Renal cortex interstitium (tissue), 11 donors: ENCODE data around the gene NT5C1A. TPM values are rescaled to one million over a fixed set of nuclear protein-coding genes. Genes with fewer than 3 reads are reported as not detected.

Source experiments
- DNase-seq, 11 donors: peaks; one replicate each; pipeline ENCODE4 v3.0.0-alpha.2; 2013; ENCODE audit warnings: low read depth in 9 of 11, low spot score in 4 of 11; ENCODE audit errors: extremely low read depth in 1 of 11
- polyA plus RNA-seq, 3 donors: library from polyadenylated mRNA; unstranded; fragments of 120-200 nt; gene quantifications; one replicate each; pipeline ENCODE4 v1.2.1, GENCODE V29; 2013; ENCODE audit not compliant: insufficient read length in 3 of 3

Gene NT5C1A
- polyA plus RNA-seq, 3 donors = 0.18 to 0.30 TPM; not detected in 1

DNA sequence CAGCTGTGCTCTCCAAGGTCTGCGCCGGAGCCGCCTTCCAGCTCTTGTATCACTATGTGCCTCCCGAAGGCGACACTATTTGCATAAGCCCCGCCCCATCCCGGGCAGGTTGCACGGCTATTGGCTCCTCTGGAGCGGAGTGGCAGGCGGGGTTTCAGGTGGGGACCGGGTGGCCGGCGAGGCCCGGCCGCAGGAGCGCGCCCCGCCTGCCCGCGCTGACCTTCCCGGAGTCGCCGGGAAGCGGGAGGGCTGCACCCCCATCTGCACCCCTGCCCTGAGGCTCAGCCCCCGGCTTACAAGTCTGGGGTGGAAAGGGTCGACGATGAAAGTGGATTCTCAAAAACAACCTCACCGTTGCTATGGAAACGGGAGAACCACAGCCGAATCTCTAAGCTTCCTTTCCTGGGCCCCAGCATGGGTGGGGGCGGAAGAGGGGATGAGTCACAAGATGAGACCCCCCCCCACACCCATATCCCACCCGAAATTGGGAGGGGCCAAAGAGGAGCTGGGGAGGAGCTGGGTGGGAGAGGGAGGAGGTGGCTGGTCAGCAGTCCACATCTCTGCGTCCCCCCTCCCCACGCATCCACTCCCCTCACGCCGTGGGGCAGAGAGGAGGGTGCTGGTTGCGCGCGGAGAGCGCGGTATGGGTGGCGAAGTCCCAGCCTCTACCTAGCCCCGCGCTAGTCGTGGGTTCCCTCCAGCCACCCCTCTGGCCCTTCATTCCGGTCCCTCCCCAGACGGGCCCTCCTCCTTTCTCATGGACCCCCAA lies 19.7 kb upstream of the NT5C1A start, which contains the start of gene HPCAL4:
HPCAL4 (minus strand) TSS at position 51 of the 769 bp plus-strand sequence. CDS start 6,830 bp downstream, outside the sequence.
- peak; percentile 61 to 89 (median 83) for DNase-seq

DNA sequence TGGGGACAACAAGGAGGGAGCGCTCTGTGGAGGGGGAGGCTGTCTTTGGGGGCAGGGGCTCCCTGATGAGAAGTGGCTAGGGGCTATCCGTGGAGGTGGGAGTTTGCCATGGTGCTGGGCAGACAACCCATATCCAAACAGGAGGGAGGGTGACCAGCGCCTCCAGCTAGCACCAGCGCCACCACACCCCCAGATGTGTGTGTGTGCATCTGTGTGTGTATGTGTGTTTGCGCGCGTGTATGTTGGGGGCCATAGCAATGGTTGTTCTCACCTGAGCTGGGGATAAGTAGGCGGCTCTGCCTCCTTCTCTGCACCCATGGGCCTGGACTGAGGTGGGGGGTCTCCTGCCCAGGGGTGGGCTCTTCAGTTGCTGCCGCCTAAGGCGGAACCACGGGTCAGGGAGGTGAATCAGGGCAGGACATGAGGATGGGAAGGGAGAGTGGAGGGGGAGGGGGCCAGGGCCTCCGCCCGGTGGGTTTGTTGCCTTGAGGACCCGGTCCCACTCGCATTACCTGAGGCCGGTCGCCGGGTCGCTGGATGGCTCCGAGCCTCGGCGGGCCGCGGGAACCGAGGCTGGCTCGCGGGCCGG lies 19.0 kb upstream of the NT5C1A start:
- DNase-seq = no peak

- no peak for DNase-seq
Measured at GRCh38 chr1:39690225-39690624, 18.3 kb upstream of the NT5C1A start.

DNA sequence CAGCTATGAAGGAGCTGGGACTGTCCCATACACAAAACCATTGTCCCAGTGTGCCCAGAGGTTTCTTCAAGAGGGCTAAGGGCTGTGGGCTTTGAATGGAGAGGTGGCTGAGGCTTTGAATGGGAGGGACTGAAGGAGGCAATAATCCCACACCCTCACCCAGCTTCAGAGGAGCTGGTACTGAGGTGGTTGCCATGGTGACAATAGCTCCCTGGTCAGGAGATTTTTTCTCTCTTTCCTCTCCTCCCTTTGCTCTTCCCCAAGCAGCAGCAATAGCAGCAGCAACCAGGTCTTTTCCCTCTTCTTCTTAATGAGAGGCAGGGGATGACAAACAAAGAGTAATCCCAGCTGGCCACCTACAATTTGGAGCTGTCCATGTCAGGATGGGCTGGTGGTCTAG lies 17.7 kb upstream of the NT5C1A start:
- DNase-seq = no peak

- DNase-seq = no peak
Measured at GRCh38 chr1:39689214-39689613, 17.3 kb upstream of the NT5C1A start.

DNA sequence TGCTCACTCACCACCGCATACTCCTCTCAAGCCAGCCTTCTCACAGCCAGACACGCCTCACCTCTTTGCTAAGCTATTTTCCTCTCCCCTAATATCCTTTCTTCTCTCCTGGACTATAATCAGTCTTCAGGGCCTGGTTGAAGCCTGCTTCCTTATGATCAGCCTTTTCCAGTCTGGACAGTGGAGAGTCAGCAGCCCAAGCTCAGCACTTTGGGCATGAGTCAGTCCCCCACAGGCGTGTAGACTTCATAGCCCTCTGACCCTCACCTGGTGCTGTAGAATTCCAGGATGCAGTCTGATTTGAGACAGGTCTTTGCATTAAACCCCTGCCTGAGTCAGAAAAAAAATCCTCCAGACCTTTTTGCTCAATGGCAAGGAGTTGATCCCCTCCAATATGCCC lies 16.8 kb upstream of the NT5C1A start:
- DNase-seq = no peak

- no peak for DNase-seq
Measured at GRCh38 chr1:39687243-39687642, 15.3 kb upstream of the NT5C1A start.

GRCh38 chr1:39685071-39685470 lies 13.2 kb upstream of the NT5C1A start:
- DNase-seq = no peak

GRCh38 chr1:39684313-39684664 lies 12.4 kb upstream of the NT5C1A start:
- DNase-seq = no peak

GRCh38 chr1:39683591-39684312 lies 11.8 kb upstream of the NT5C1A start:
- DNase-seq = no peak

- DNase-seq = no peak
Measured at GRCh38 chr1:39681999-39682398, 10.1 kb upstream of the NT5C1A start.

DNA sequence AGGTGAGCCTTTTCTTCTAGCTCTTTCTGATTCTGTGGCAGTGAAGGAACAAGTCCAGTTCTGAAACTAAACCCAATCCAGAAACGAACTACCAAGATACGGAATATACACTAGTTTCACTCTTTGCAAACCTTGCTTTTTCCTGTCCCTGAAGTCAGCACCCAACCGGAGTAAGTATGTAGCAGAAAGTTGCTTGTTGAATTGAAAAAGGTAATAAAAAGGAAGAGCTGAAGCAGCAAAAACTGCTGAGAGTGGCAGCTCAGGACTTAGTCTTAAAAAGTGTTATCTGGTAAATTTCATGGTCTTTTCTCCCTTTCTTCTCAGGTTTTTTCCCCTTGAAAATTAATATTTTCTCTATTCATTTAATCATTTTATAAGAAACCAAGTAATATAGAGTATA lies 9.4 kb upstream of the NT5C1A start:
- no peak for DNase-seq

DNA sequence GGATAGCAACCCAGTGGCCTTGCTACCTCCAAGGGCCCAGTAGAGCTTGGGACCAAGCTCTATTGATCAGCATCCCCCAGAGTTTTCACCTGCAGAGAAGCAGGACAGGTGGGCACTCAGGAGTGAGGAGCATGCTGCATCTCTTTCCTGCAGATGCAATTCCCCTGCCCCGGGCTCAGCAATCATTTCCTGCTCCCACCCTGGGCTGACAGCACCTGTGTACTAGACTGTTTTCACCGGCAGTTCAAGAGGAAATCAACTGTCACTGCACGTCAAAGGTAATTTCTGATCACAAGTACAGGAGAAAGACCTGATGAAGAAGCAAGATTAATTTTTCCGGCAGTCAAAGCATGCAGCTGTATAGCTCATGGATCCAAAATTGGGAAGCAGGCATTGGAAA lies 8.8 kb upstream of the NT5C1A start:
- no peak for DNase-seq

GRCh38 chr1:39679821-39680220 lies 7.9 kb upstream of the NT5C1A start:
- DNase-seq = no peak

DNA sequence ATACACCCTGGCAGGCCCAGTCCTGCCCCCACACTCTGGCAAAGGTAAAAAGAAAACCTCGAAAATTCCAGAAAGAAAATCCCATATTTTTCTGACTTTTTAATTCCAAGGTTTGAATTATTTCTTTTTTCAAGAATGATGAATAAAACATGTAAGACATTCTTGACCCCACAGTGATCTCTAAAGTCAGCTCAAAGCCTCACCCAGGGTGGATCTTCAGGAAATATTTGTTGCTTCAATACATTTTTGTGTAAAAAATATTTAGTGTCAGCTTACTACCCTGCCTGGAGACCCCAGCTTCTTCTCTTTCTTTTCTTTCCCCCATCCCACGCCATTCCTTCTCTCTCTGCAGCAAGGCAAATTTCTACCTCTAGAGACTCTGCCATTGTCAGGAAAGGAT lies 7.0 kb upstream of the NT5C1A start:
- no peak for DNase-seq

GRCh38 chr1:39677645-39678044 lies 5.7 kb upstream of the NT5C1A start:
- DNase-seq = no peak

- DNase-seq = no peak
Measured at GRCh38 chr1:39676948-39677548, 5.1 kb upstream of the NT5C1A start.

GRCh38 chr1:39675220-39675619 lies 3.3 kb upstream of the NT5C1A start:
- no peak for DNase-seq

DNA sequence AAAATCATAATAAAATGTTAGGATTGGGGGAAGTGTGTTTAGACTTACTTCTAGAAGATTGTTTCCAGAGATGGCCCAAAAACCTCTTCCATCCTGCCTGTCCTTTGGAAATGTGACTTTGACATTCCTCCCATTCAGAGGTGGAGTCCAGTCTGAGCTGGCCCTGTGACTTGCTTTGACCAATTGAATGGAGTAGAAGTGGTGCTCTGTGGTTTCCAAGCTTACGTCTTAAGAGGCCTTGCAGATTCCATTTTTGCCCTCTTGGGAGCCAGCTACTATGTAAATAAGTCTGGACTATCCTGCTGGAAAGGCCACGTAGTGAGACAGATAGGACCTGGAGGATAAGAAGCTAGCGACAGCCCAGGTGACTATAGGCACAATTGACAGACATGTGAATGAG lies 1.3 kb upstream of the NT5C1A start:
- no peak for DNase-seq

DNA sequence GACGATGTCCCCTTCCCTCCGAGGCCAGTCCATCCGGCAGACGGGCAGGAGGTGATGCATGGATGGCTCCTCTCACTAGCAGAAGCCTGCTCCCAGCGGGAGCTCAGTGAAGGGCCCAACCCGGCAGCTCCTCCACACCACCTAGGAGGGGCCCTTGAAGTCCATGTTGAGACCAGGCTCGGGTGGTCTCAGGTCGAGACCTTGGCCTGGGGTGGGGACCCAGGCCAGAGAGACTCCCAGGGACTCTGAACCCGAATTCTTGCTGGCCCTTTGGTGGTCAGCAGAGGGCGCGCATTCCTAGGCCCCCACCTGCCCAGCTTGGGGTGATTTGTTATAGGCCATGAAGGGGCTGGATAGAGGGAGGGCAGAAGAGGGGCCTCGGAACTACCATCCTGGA lies 642 bp upstream of the NT5C1A start:
- DNase-seq = no peak
